Trophoblast cell (in vitro differentiated cells and primary cell): Measurements from ENCODE around the gene KDF1.

Experiments
- DNase-seq, 2 donors: peaks; one replicate each; pipeline ENCODE4 v3.0.0-alpha.2; 2016
- H2AFZ ChIP-seq: 2 replicates; pipeline ENCODE4 v1.6.1; 2013; ENCODE audit warnings: low read length, moderate library complexity, mild to moderate bottlenecking; ENCODE audit not compliant: insufficient read depth, poor library complexity
- H2AK5ac ChIP-seq: 2 replicates; pipeline ENCODE4 v1.6.1; 2013; ENCODE audit warnings: mild to moderate bottlenecking, low read length
- H2BK120ac ChIP-seq: 2 replicates; pipeline ENCODE4 v1.6.1; 2013; ENCODE audit warnings: low read length, mild to moderate bottlenecking, moderate library complexity; ENCODE audit not compliant: insufficient read depth, poor library complexity
- H2BK12ac ChIP-seq: 2 replicates; pipeline ENCODE4 v1.6.1; 2013; ENCODE audit warnings: mild to moderate bottlenecking, low read length, moderate library complexity
- H2BK5ac ChIP-seq: 2 replicates; pipeline ENCODE4 v1.6.1; 2013; ENCODE audit warnings: low read length, low read depth, moderate library complexity, mild to moderate bottlenecking; ENCODE audit not compliant: poor library complexity
- H3K14ac ChIP-seq: 2 replicates; pipeline ENCODE4 v1.6.1; 2013; ENCODE audit warnings: mild to moderate bottlenecking, low read length
- H3K18ac ChIP-seq: 2 replicates; pipeline ENCODE4 v1.6.1; 2013; ENCODE audit warnings: mild to moderate bottlenecking, low read length
- H3K23ac ChIP-seq: 2 replicates; pipeline ENCODE4 v1.6.1; 2013; ENCODE audit warnings: low read length
- H3K27ac ChIP-seq: 2 replicates; pipeline ENCODE4 v1.5.1; 2013; ENCODE audit warnings: low read depth, mild to moderate bottlenecking, inconsistent platforms, low read length, moderate library complexity
- H3K27me3 ChIP-seq: 2 replicates; pipeline ENCODE4 v1.6.1; 2013; ENCODE audit warnings: inconsistent platforms, mild to moderate bottlenecking, low read length, moderate library complexity; ENCODE audit not compliant: insufficient read depth
- H3K36me3 ChIP-seq, 2 experiments: 1 replicate in 1 of 2; 2 replicates in 1 of 2; pipeline ENCODE4 v1.6.1; 2013; ENCODE audit warnings: low read length in 2 of 2, mild to moderate bottlenecking in 2 of 2, moderate library complexity in 1 of 2; ENCODE audit not compliant: insufficient read depth in 2 of 2, control insufficient read depth in 1 of 2
- H3K4ac ChIP-seq: 2 replicates; pipeline ENCODE4 v1.6.1; 2013; ENCODE audit warnings: low read depth, mild to moderate bottlenecking, low read length, moderate library complexity
- H3K4me1 ChIP-seq, 2 experiments: 1 replicate in 1 of 2; 2 replicates in 1 of 2; pipeline ENCODE4 v1.6.1; 2013; ENCODE audit warnings: low read length in 2 of 2, mild to moderate bottlenecking in 2 of 2, moderate library complexity in 1 of 2; ENCODE audit not compliant: insufficient read depth in 2 of 2, control insufficient read depth in 1 of 2
- H3K4me2 ChIP-seq: 2 replicates; pipeline ENCODE4 v1.6.1; 2013; ENCODE audit warnings: inconsistent platforms, mild to moderate bottlenecking, low read length, moderate library complexity
- H3K4me3 ChIP-seq: 2 replicates; pipeline ENCODE4 v1.5.1; 2013; ENCODE audit warnings: mild to moderate bottlenecking, low read depth, low read length, inconsistent platforms
- H3K79me1 ChIP-seq: one replicate; pipeline ENCODE4 v1.6.1; 2013; ENCODE audit warnings: low read length
- H3K79me2 ChIP-seq: 2 replicates; pipeline ENCODE4 v1.6.1; 2013; ENCODE audit warnings: low read length, mild to moderate bottlenecking; ENCODE audit not compliant: control insufficient read depth, insufficient read depth, poor library complexity
- H3K9ac ChIP-seq: 2 replicates; pipeline ENCODE4 v1.6.1; 2013; ENCODE audit warnings: mild to moderate bottlenecking, low read length
- H3K9me3 ChIP-seq: 2 replicates; pipeline ENCODE4 v1.6.1; 2013; ENCODE audit warnings: low read depth, mild to moderate bottlenecking, control low read depth, inconsistent platforms, low read length; ENCODE audit not compliant: insufficient read depth
- H4K12ac ChIP-seq: 2 replicates; pipeline ENCODE4 v1.6.1; 2013; ENCODE audit warnings: low read depth, mild to moderate bottlenecking, low read length, moderate library complexity
- H4K8ac ChIP-seq: 2 replicates; pipeline ENCODE4 v1.6.1; 2013; ENCODE audit warnings: low read depth, mild to moderate bottlenecking, low read length, moderate library complexity
- H4K91ac ChIP-seq: one replicate; pipeline ENCODE4 v1.6.1; 2013; ENCODE audit warnings: low read depth, mild to moderate bottlenecking, low read length, moderate library complexity
- WGBS: extraction: QIAGEN DNeasy Blood & Tissue Kit; methylation state at CpG from one replicate; pipeline ENCODE4 v1.1.7; 2013; ENCODE audit warnings: missing lambda C conversion rate; ENCODE audit not compliant: insufficient read length, insufficient coverage; ENCODE audit errors: extremely low coverage; 5-methylcytosine and 5-hydroxymethylcytosine counted together

KDF1 gene

GRCh38 chr1:26965213-26965612 lies 4.9 kb upstream of the KDF1 start:
- Histone ChIP-seq H3K23ac (no peak overlapping the region), H3K79me2 (no peaks in the 10 kb centered on the region), H4K91ac (no peak overlapping the region), H3K9ac (no peak overlapping the region), H2BK5ac (no peak overlapping the region), H3K4me1 (peaks cover 0 to 4% of the 10 kb centered on the region in 2 experiments), H3K14ac (no peak overlapping the region), H3K36me3 (no peaks in the 10 kb centered on the region), H2AK5ac (no peak overlapping the region), H3K18ac (no peak overlapping the region), H4K8ac (no peak overlapping the region), H3K9me3 (no peaks in the 10 kb centered on the region), H2BK12ac (no peak overlapping the region), H3K79me1 (no peaks in the 10 kb centered on the region), H3K4ac (no peak overlapping the region), H3K27me3 (no peaks in the 10 kb centered on the region), H3K4me2 (no peak overlapping the region), H3K27ac (no peak overlapping the region), H3K4me3 (no peak overlapping the region), H2AFZ (no peak overlapping the region), H4K12ac (no peak overlapping the region), H2BK120ac (no peak overlapping the region)
- DNase-seq = no peak
- WGBS = no CpG with 5 or more reads among the region's 6 CpGs

DNA sequence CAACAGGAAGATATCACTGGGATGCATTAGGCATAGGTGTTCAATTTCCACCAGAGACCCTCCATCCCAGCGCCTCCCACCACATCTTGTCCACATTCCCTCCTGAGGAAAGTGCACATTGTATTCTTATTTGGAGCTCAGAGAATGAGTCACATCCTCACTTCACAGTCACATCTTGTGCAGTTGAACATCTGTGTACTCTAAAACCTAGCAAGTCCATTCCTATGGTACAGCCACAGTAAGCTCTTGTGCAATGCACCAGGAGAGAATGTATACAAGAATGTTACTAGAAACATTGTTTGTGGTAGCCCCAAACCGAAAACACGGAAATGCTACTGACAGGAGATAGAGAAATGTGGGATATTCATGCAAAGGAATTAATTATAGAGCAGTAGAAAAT lies 1.6 kb upstream of the KDF1 start:
- no peak overlapping the region for H4K8ac ChIP-seq
- H4K91ac ChIP-seq = no peak overlapping the region

DNA sequence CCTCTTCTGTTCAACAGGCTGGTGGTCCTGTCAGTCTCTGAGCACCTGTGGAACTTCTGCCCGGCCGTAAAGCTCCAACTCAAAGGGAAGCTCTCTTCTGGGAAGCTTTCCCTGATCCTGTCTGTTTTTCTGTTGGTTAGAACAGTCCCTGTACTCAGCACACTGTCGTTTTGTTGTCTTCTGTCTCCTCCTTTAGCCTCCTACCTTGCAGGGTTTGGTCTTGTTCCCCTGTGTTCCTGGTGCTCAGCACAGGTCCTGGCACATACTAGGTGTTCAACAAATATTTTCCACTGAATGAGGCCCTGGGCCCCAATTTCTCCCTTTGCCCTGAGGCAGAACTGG lies 328 bp upstream of the KDF1 start:
- Histone ChIP-seq H4K12ac (peak overlapping the region; percentile 4), H3K27me3 (no peaks in the 10 kb centered on the region), H3K14ac (peak overlapping the region; percentile 3), H3K4ac (no peak overlapping the region), H3K79me1 (peaks cover 7% of the 10 kb centered on the region), H3K79me2 (peaks cover 7% of the 10 kb centered on the region), H3K18ac (no peak overlapping the region), H3K9me3 (peaks cover 1% of the 10 kb centered on the region), H3K27ac (no peak overlapping the region), H2BK12ac (no peak overlapping the region), H2AK5ac (no peak overlapping the region), H3K9ac (peak overlapping the region; percentile 38), H3K4me2 (peak overlapping the region; percentile 87), H3K4me1 (peaks cover 0 to 8% of the 10 kb centered on the region in 2 experiments), H3K23ac (no peak overlapping the region), H3K4me3 (peak overlapping the region; percentile 99), H2AFZ (peak overlapping the region; percentile 24), H2BK5ac (no peak overlapping the region), H4K8ac (peak overlapping the region; percentile 35), H3K36me3 (no peaks in the 10 kb centered on the region), H2BK120ac (no peak overlapping the region), H4K91ac (no peak overlapping the region)
- WGBS = no CpG with 5 or more reads among the region's 3 CpGs
- no peak for DNase-seq

More for the DNA sequence above, 1.6 kb upstream of the KDF1 start:
- H3K18ac ChIP-seq = no peak overlapping the region
- H2BK5ac ChIP-seq = no peak overlapping the region
- H2BK12ac ChIP-seq = no peak overlapping the region
- H3K79me2 ChIP-seq = peaks cover 7% of the 10 kb centered on the region
- no peak overlapping the region for H3K14ac ChIP-seq
- no peak overlapping the region for H4K12ac ChIP-seq
- H3K4me3 ChIP-seq = no peak overlapping the region
- H3K27ac ChIP-seq = no peak overlapping the region
- H3K23ac ChIP-seq = no peak overlapping the region
- H3K9me3 ChIP-seq = peaks cover 1% of the 10 kb centered on the region
- H3K4me1 ChIP-seq = peaks cover 0 to 8% of the 10 kb centered on the region in 2 experiments
- H2AK5ac ChIP-seq = no peak overlapping the region
- WGBS = no CpG with 5 or more reads among the region's 3 CpGs
- H3K79me1 ChIP-seq = peaks cover 7% of the 10 kb centered on the region
- H3K9ac ChIP-seq = no peak overlapping the region
- H3K4ac ChIP-seq = no peak overlapping the region
- H2AFZ ChIP-seq = no peak overlapping the region
- H3K36me3 ChIP-seq = no peaks in the 10 kb centered on the region
- H2BK120ac ChIP-seq = no peak overlapping the region
- peak; percentile 28 to 51 for DNase-seq
- H3K27me3 ChIP-seq = no peaks in the 10 kb centered on the region
- no peak overlapping the region for H3K4me2 ChIP-seq

- DNase-seq = no peak
- Histone ChIP-seq H2BK12ac (no peak overlapping the region), H3K9me3 (peaks cover 1% of the 10 kb centered on the region), H3K23ac (no peak overlapping the region), H3K27me3 (no peaks in the 10 kb centered on the region), H2AFZ (peak overlapping the region; percentile 64), H4K12ac (no peak overlapping the region), H3K18ac (no peak overlapping the region), H3K36me3 (no peaks in the 10 kb centered on the region), H3K27ac (no peak overlapping the region), H2AK5ac (no peak overlapping the region), H3K4me2 (peak overlapping the region; percentile 87), H3K4ac (peak overlapping the region; percentile 16), H4K91ac (peak overlapping the region; percentile 59), H4K8ac (peak overlapping the region; percentile 79), H2BK120ac (no peak overlapping the region), H3K4me3 (peak overlapping the region; percentile 99), H2BK5ac (no peak overlapping the region), H3K9ac (no peak overlapping the region), H3K79me2 (peaks cover 7% of the 10 kb centered on the region), H3K79me1 (peaks cover 7% of the 10 kb centered on the region), H3K14ac (no peak overlapping the region), H3K4me1 (peaks cover 0 to 8% of the 10 kb centered on the region in 2 experiments)
- no CpG with 5 or more reads among the region's 13 CpGs for WGBS
Measured at GRCh38 chr1:26959270-26959669, 998 bp downstream of the KDF1 start.
